ENCODE results near the gene CLEC16A.

The CLEC16A gene

DNA sequence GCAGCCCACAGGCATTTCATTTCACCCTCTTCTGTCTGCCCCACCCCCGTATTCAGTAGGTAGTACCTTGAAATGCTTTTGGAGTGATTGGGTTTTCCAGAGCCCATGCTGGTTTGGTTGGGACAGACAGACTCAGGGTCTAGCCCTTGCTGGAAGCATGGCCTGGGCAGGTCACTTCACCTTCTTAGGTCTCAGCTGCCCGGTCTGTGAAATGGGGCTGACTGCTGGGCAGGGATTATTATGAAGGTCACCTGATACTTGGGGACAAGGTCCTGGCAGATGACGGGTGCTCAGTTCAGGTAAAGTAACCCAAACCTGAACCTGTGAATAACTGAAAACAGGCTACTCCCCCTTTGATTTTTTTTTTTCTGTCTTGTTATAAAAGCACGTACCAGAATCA, 116.0 kb downstream of the CLEC16A start:
- TF ChIP-seq, protein P1, sequence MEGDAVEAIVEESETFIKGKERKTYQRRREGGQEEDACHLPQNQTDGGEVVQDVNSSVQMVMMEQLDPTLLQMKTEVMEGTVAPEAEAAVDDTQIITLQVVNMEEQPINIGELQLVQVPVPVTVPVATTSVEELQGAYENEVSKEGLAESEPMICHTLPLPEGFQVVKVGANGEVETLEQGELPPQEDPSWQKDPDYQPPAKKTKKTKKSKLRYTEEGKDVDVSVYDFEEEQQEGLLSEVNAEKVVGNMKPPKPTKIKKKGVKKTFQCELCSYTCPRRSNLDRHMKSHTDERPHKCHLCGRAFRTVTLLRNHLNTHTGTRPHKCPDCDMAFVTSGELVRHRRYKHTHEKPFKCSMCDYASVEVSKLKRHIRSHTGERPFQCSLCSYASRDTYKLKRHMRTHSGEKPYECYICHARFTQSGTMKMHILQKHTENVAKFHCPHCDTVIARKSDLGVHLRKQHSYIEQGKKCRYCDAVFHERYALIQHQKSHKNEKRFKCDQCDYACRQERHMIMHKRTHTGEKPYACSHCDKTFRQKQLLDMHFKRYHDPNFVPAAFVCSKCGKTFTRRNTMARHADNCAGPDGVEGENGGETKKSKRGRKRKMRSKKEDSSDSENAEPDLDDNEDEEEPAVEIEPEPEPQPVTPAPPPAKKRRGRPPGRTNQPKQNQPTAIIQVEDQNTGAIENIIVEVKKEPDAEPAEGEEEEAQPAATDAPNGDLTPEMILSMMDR (IDR thresholded peaks at IDR 0.05; ENCODE audit: low read depth, low read length), result no peak
- DNase-seq (ENCODE audit: low read depth, low spot score), result no peak
- H3K4me3 ChIP-seq (ENCODE audit: low read depth, low read length), result no peak overlapping the region
- in situ Hi-C loops (cut with HindIII; ENCODE audit: low sequenced_read_pairs), result no loop called here

DNA sequence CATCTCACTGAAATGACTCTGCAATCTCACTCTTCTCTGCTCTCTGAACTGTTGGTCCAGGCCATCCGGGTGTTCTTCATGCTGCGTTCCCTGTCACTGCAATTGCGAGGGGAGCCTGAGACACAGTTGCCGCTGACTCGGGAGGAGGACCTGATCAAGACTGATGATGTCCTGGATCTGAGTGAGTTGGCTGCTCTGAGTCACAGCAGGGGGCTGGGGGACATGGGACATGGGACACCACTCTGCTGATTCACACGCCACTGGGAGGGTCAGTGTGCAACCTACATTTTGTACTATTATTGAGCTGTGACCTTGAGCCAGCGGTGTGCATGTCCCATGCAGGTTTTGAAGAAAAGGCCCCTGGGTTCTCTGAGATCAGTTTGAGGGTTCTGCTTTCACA, 116.5 kb downstream of the CLEC16A start:
- in situ Hi-C loops (cut with HindIII; ENCODE audit: low sequenced_read_pairs), result no loop called here
- TF ChIP-seq, protein P1 (IDR thresholded peaks at IDR 0.05; ENCODE audit: low read depth, low read length), result no peak
- no peak for DNase-seq (ENCODE audit: low read depth, low spot score)
- H3K4me3 ChIP-seq (ENCODE audit: low read depth, low read length), result no peak overlapping the region

DNA sequence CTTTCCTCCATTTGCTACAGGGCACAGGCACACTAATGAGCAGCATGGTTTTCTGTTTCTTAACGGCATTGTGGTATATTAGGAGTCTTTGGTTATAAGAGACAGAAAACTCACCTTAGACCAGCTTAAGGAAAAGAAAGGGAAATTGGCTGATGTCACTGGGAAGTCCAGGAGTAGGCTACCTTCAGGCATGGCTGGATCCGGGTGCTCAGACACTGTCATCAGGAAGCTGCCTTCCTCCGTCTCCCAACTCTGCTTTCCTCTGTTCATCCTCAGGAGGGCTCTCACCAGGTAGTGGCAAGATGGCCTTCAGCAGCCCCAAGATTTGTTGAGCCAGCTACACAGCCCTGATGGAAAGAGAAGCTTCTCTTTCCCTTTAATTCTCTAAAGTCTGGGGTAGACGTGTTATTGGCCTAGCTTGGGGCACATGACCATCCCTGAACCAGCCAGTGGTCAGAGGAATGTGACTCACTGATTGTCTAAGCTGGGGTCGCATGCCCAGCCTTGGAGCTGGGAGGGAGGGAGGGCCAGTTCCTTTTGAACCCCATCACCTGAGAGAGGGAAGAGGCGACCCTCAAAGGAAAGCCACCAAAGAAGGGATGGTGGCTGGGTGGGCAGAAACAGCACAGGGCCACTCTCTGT, 117.4 kb downstream of the CLEC16A start:
- TF ChIP-seq, protein P1 (IDR thresholded peaks at IDR 0.05; ENCODE audit: low read depth, low read length), result no peak
- no peak overlapping the region for H3K4me3 ChIP-seq (ENCODE audit: low read depth, low read length)
- in situ Hi-C loops (cut with HindIII; ENCODE audit: low sequenced_read_pairs), result no loop called here
- no peak for DNase-seq (ENCODE audit: low read depth, low spot score)

DNA sequence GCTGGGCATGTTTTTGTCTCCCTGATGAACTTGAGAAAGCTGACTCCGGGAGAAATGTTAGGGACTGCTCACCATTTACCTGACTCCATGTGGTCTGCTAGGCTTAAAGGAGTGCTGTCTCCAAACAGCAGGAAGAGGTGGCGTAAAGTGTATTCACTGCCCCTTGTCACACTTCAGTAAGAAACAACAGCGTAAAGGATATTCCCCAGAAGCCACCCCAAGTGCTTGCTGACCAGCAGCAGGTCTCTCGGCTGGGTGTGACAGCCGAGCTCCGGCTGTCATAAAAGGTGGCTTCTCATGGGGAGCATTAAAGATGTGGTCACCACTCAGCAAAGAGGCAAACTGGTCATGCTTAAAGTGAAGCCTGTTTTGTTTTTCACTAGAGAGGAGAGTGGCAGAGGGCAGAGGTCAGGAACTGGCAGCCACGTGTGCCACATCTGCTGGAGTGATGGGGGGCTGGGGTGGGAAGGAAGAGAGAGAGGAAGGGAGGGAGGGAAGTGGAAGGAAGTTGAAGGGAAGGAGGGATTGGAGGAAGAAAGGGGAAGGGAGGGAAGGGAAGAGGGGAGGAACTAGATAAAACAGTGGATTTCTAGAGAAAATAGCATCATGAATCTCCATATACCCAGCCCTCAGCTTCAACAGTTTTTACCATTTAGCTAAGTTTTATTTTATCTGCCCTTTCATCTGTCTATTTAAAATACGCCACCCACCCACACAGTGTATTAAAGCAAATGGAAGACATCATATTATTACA, 119.3 kb downstream of the CLEC16A start:
- DNase-seq (ENCODE audit: low read depth, low spot score), result no peak
- in situ Hi-C loops (cut with HindIII; ENCODE audit: low sequenced_read_pairs), result no loop called here
- H3K4me3 ChIP-seq (ENCODE audit: low read depth, low read length), result no peak overlapping the region
- TF ChIP-seq, protein P1 (IDR thresholded peaks at IDR 0.05; ENCODE audit: low read depth, low read length), result no peak

DNA sequence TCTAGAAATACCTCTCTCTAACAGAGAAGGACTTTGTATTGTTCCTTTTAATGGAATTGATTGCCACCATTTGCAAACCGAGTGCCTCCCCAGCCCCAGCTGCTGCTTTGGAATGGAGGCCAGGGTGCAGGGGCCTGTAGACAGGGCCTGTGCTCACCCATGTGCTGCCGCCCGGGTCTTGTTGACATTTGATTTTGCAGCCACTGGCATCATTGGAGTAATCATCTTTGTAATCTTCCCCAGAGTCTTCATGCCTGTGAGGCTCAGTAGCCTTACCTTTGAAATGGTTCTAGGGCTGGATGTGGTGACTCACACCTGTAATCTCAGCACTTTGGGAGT, 119.8 kb downstream of the CLEC16A start:
- in situ Hi-C loops (cut with HindIII; ENCODE audit: low sequenced_read_pairs), result no loop called here
- no peak overlapping the region for H3K4me3 ChIP-seq (ENCODE audit: low read depth, low read length)
- TF ChIP-seq, protein P1 (IDR thresholded peaks at IDR 0.05; ENCODE audit: low read depth, low read length), result no peak
- no peak for DNase-seq (ENCODE audit: low read depth, low spot score)

DNA sequence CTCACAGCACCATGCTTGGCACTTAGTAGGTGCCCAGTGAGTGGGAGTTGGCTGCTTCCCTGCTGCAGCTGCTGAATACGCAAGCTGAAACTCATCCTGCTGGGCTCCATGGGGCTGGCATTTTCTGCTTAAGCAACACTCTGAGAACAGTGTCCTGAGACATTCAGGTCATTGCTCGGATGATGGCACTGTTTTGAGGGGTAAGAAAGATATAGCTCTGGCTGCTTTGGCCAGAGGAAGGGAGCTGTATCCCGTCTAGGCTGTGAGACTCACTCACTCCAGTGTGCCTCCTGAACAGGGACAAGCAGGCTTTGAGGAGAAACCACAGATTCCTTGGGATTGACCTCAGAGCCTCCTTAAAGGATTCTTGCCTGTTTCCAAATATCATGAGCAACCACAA, 120.5 kb downstream of the CLEC16A start:
- DNase-seq (ENCODE audit: low read depth, low spot score), result no peak
- in situ Hi-C loops (cut with HindIII; ENCODE audit: low sequenced_read_pairs), result no loop called here
- TF ChIP-seq, protein P1 (IDR thresholded peaks at IDR 0.05; ENCODE audit: low read depth, low read length), result no peak
- no peak overlapping the region for H3K4me3 ChIP-seq (ENCODE audit: low read depth, low read length)
